LNCaP clone FGC (cell line): Measurements from ENCODE around the gene RBP4.
"Not testable (repeated sequence)": the region's sequence is repeated elsewhere in the genome, so short reads cannot be mapped to it uniquely, and the experiment has no call there.

Experiments used
- DNase-seq: peaks from one replicate; pipeline ENCODE4 v3.0.0-alpha.2; 2011; ENCODE audit warnings: low read depth
- H3K4me3 ChIP-seq: 2 replicates; pipeline ENCODE4 v1.5.1; 2011; ENCODE audit warnings: mild to moderate bottlenecking, low read depth, low read length, control low read depth
- CTCF ChIP-seq: IDR thresholded peaks from 2 replicates; pipeline ENCODE4 v1.5.1; 2012; ENCODE audit warnings: mild to moderate bottlenecking; ENCODE audit not compliant: control insufficient read depth, insufficient read depth; ENCODE audit errors: extremely low read depth

Gene RBP4

GRCh38 chr10:93554760-93555432 lies 46.1 kb downstream of the RBP4 start:
- H3K4me3 ChIP-seq: no peak overlapping the region
- TF ChIP-seq CTCF: peak; percentile 87
- DNase-seq: peak; percentile 43

- H3K4me3 ChIP-seq: no peak overlapping the region
- DNase-seq: no peak
- TF ChIP-seq CTCF: no peak
Observed at GRCh38 chr10:93554316-93554663, 46.7 kb downstream of the RBP4 start.

GRCh38 chr10:93553482-93554315 lies 47.3 kb downstream of the RBP4 start:
- DNase-seq: no peak
- no peak for TF ChIP-seq CTCF
- H3K4me3 ChIP-seq: no peak overlapping the region

GRCh38 chr10:93552780-93553179 lies 48.3 kb downstream of the RBP4 start:
- no peak for DNase-seq
- TF ChIP-seq CTCF: no peak
- H3K4me3 ChIP-seq: no peak overlapping the region

GRCh38 chr10:93550606-93551005 lies 50.4 kb downstream of the RBP4 start:
- TF ChIP-seq CTCF: no peak
- DNase-seq: no peak
- no peak overlapping the region for H3K4me3 ChIP-seq

GRCh38 chr10:93548376-93549071 lies 52.5 kb downstream of the RBP4 start:
- peak; percentile 50 for DNase-seq
- H3K4me3 ChIP-seq: no peak overlapping the region
- TF ChIP-seq CTCF: no peak

- no peak for TF ChIP-seq CTCF
- no peak for DNase-seq
- H3K4me3 ChIP-seq: no peak overlapping the region
Observed at GRCh38 chr10:93547522-93547921, 53.5 kb downstream of the RBP4 start.

- not testable (repeated sequence) for H3K4me3 ChIP-seq
Observed at GRCh38 chr10:93546995-93547394, 54.0 kb downstream of the RBP4 start.

More at GRCh38 chr10:93546995-93547394, 54.0 kb downstream of the RBP4 start:
- not testable (repeated sequence) for DNase-seq
